Naive thymus-derived CD4-positive, alpha-beta T cell (primary cell): Measurements from ENCODE around the gene ROBO4. TPM values are rescaled to one million over a fixed set of nuclear protein-coding genes. Genes with fewer than 3 reads are reported as not detected.

Experiments used
- ATAC-seq: fragments of 150-1000 bp; cut with Tn5 transposase; 2 replicates; pipeline ENCODE4 v1.10.0; 2021; ENCODE audit warnings: mild to moderate bottlenecking, moderate library complexity
- CTCF ChIA-PET: fragments of 350-600 bp; sonication (Branson Sonifier 250); formaldehyde crosslinking; loops from one replicate; lab custom pipeline; 2021; ENCODE audit warnings: antibody characterized with exemption; lab: Charles Lee
- POLR2A ChIA-PET: fragments of 350-600 bp; sonication (Branson Sonifier 250); formaldehyde crosslinking; loops from one replicate; lab custom pipeline; 2021; ENCODE audit warnings: antibody characterized with exemption, inconsistent platforms; lab: Charles Lee
- DNase-seq, 9 donors: peaks; one replicate each; pipeline versions ENCODE4 v3.0.0 to v3.0.0-alpha.2; 2020 to 2022; ENCODE audit warnings: mixed read lengths in 1 of 9
- H3K27ac ChIP-seq: one replicate; pipeline ENCODE4 v1.7.0; 2013; ENCODE audit warnings: mild to moderate bottlenecking, low read depth, low read length, moderate library complexity
- H3K27me3 ChIP-seq, 2 donors: one replicate each; pipeline ENCODE4 v1.7.0; 2013; ENCODE audit warnings: low read length in 2 of 2, mild to moderate bottlenecking in 2 of 2, moderate library complexity in 2 of 2; ENCODE audit not compliant: control insufficient read depth in 2 of 2, insufficient read depth in 2 of 2
- H3K36me3 ChIP-seq, 3 experiments: 1 replicate in 2 of 3; 2 replicates in 1 of 3; pipeline ENCODE4 v1.7.0; 2013; ENCODE audit warnings: low read length in 3 of 3, mild to moderate bottlenecking in 3 of 3, moderate library complexity in 1 of 3; ENCODE audit not compliant: insufficient read depth in 3 of 3, control insufficient read depth in 2 of 3
- H3K4me1 ChIP-seq, 2 donors: one replicate each; pipeline ENCODE4 v1.7.0; 2013; ENCODE audit warnings: low read length in 2 of 2, mild to moderate bottlenecking in 2 of 2, moderate library complexity in 1 of 2; ENCODE audit not compliant: control insufficient read depth in 2 of 2, insufficient read depth in 2 of 2
- H3K4me3 ChIP-seq: 2 replicates; pipeline ENCODE4 v1.7.0; 2013; ENCODE audit warnings: mild to moderate bottlenecking, low read length
- H3K9me3 ChIP-seq, 3 experiments: 1 replicate in 2 of 3; 2 replicates in 1 of 3; pipeline ENCODE4 v1.7.0; 2013; ENCODE audit warnings: low read length in 3 of 3; ENCODE audit not compliant: control insufficient read depth in 2 of 3
- H3K27ac Mint-ChIP-seq, 9 donors: one replicate each; pipeline ENCODE4 v1.8.0; 2020 to 2022; ENCODE audit warnings: mixed read lengths in 9 of 9, mild to moderate bottlenecking in 8 of 9, moderate library complexity in 5 of 9, inconsistent platforms in 2 of 9
- H3K27me3 Mint-ChIP-seq, 5 donors: one replicate each; pipeline ENCODE4 v1.8.0; 2021 to 2022; ENCODE audit warnings: mixed read lengths in 5 of 5, mild to moderate bottlenecking in 1 of 5
- H3K36me3 Mint-ChIP-seq, 5 donors: one replicate each; pipeline ENCODE4 v1.8.0; 2020 to 2022; ENCODE audit warnings: mixed read lengths in 5 of 5, mild to moderate bottlenecking in 3 of 5, inconsistent platforms in 1 of 5
- H3K4me1 Mint-ChIP-seq, 7 donors: one replicate each; pipeline ENCODE4 v1.8.0; 2020 to 2022; ENCODE audit warnings: mixed read lengths in 7 of 7, mild to moderate bottlenecking in 3 of 7, inconsistent platforms in 1 of 7
- H3K4me3 Mint-ChIP-seq, 10 donors: one replicate each; pipeline ENCODE4 v1.8.0; 2020 to 2022; ENCODE audit warnings: mild to moderate bottlenecking in 10 of 10, mixed read lengths in 10 of 10, moderate library complexity in 6 of 10, inconsistent platforms in 2 of 10
- H3K9me3 Mint-ChIP-seq, 11 donors: one replicate each; pipeline ENCODE4 v1.8.0; 2020 to 2022; ENCODE audit warnings: mixed read lengths in 11 of 11, mild to moderate bottlenecking in 4 of 11, inconsistent platforms in 1 of 11, moderate library complexity in 1 of 11
- intact Hi-C, 2 donors: fragments of 100-400 bp; cut with micrococcal nuclease; formaldehyde crosslinking; loops; one replicate each; pipeline ENCODE4 v1.15.1; 2023
- polyA plus RNA-seq, 2 donors: library from polyadenylated mRNA; unstranded; fragments of 300-500 nt; fragmentation: Illumina TruSeq; gene quantifications; one replicate each; pipeline ENCODE4 v1.2.3, GENCODE V29; 2021
- total RNA-seq, 6 experiments: library from RNA in 5 of 6; stranded (reverse) in 5 of 6; gene quantifications; 1 replicate in 5 of 6; 2 replicates in 1 of 6; pipeline ENCODE4 v1.2.3 and lab custom pipeline; 2021 to 2026

ROBO4 gene
- total and polyA plus RNA-seq, 7 experiments from 2014 or later: 0.04 to 0.29 (median 0.19) TPM; not detected in 4

DNA sequence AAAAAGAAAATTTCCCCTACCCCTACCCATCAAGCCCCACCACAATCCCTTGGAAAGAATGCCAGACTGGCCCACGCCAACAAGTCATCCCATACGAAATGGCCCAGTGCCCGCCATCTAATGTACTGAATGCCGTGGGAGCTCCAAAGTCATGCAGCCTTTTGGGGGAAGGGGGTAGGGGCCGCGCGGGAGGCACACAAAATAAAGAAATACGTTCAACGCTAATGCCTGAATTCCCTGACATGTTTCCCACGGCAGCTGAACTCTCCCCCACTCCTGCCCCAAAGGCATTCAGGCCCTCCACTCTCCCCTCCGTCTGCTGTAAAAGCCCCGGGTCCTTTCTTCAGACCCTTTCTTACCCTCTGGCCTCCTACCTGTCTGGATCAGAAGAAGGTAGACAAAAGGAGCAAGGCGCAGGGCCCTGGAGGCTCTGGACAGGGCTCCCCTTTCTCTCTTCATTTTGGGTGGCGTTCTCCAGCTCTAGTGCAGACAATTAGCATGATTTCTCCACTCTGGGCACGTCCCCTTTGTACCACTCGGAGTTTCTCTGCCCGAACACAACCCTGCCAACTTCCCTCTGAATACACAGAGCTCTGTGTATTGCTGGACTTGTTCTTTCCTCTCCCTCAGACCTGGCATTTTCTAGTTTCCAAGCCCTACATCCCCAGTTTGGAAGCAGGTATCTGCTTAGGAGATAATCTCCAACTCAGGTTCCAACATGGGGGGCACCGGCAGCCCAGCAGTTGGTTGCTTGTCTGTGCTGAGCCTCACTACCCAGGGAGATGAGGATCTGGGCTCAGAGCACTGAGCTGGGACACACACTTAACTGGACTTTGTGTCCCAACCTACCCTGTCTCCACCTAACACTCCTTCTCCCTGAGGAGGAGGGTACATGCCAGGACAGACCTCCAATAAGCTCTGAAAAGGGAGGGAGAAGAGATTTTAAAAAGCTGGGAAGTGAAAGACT is 38.2 kb upstream of the ROBO4 start, which contains the start of gene HEPACAM:
HEPACAM (minus strand) TSS at position 500 of the 967 bp plus-strand sequence; CDS start at position 459, 41 bp downstream.
- Mint-ChIP-seq H3K27me3 (peaks cover 0 to 13% (median 0%) of the 10 kb centered on the region in 5 donors), H3K4me1 (peaks cover under 1 to 8% (median 5%) of the 10 kb centered on the region in 7 donors), H3K4me3 (no peak within 1 kb of the TSS), H3K9me3 (no peaks in the 10 kb centered on the region), H3K36me3 (no peaks in the 10 kb centered on the region), H3K27ac (no peak within 1 kb of the TSS)
- Histone ChIP-seq H3K27me3 (no peaks in the 10 kb centered on the region), H3K27ac (no peak within 1 kb of the TSS), H3K4me3 (no peak within 1 kb of the TSS), H3K4me1 (peaks cover 0 to 2% of the 10 kb centered on the region in 2 donors), H3K36me3 (no peaks in the 10 kb centered on the region), H3K9me3 (no peaks in the 10 kb centered on the region)
- CTCF ChIA-PET: interaction anchor here (0.8 to 1.4 kb wide), 2 partner anchors 8 to 16 kb away, joined by 3 to 4 read pairs; no protein-coding TSS in a partner anchor
- intact Hi-C loops: no loop called here
- no peak for ATAC-seq
- POLR2A ChIA-PET: interaction anchor here (1.4 to 2.1 kb wide), 2 partner anchors 13 to 18 kb away, joined by 6 to 9 read pairs; partner anchors contain the start of gene CCDC15
- DNase-seq: no peak

DNA sequence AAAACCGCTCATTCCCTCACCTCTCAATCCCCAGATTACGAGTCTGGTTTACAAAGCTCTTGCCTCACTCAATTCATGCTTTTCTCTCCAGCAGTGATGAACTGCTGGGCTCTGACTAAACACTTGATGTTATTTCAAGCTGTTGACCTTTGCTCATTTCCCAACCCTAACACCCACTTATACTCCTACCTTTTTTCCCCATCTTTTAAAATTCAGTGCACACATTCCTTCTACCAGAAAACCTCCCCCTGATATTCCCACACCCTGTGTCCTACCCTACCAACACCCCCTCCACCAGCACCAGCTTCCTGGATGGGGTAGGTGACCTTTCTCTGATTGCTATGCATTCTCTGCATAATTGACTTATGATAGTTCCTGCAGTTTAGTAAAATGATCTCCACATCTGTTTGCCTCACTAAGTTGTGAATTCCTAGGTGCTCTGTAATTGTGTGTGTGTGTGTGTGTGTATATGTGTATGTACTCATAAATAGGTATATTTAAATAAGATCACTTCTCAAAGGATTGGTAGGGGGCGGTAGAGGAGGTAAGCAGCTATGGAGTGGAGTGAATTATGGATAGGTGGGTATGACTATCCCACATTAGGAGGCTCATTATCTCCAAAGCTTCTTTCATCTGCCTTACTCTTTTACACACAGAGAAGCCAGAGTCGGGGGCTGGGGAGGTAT is 37.3 kb upstream of the ROBO4 start:
- no peaks in the 10 kb centered on the region for H3K36me3 ChIP-seq
- intact Hi-C loops: no loop called here
- Mint-ChIP-seq H3K27ac (no peak overlapping the region), H3K4me1 (peaks cover 4 to 14% (median 11%) of the 10 kb centered on the region in 7 donors), H3K27me3 (peaks cover 0 to 13% (median 0%) of the 10 kb centered on the region in 5 donors), H3K9me3 (no peaks in the 10 kb centered on the region), H3K36me3 (no peaks in the 10 kb centered on the region), H3K4me3 (no peak overlapping the region)
- ATAC-seq: no peak
- H3K9me3 ChIP-seq: no peaks in the 10 kb centered on the region
- no peak overlapping the region for H3K27ac ChIP-seq
- peaks cover 0 to 5% of the 10 kb centered on the region in 2 donors for H3K4me1 ChIP-seq
- no peak for DNase-seq
- no peaks in the 10 kb centered on the region for H3K27me3 ChIP-seq
- H3K4me3 ChIP-seq: no peak overlapping the region
- ChIA-PET CTCF (interaction anchor here (1.4 kb wide), 1 partner anchor 9 kb away, joined by 4 read pairs; no protein-coding TSS in a partner anchor), POLR2A (interaction anchor here (1.3 to 2.1 kb wide), 3 partner anchors 9 to 18 kb away, joined by 5 to 9 read pairs (median 6); partner anchors contain the start of gene CCDC15)

DNA sequence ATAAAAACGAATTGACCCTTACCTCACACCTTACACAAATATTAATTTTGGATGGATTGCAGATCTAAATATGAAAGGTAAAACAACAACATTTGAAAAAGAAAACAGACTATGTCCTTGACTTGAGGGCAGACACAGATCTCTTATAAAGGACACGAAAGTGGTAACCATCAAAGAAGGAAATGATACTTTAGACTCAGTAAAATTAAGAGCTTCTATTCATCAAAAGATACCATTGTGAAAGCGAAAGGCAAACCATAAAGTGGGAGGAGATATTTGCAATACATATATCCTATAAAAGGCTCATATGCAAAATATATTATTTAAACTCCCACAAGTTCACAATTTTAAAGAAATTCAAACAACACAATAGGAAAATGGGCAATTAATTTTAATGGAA is 33.1 kb upstream of the ROBO4 start:
- H3K27ac Mint-ChIP-seq: peak overlapping the region; percentile 23 to 82 (median 76)
- peak; percentile 31 for ATAC-seq
- H3K27ac ChIP-seq: no peak overlapping the region
- no peak overlapping the region for H3K4me3 ChIP-seq
- CTCF ChIA-PET: no interaction called here
- peak in 1 of 9 donors; percentile 13 for DNase-seq
- H3K4me1 Mint-ChIP-seq: peaks cover 4 to 18% (median 13%) of the 10 kb centered on the region in 7 donors
- H3K36me3 ChIP-seq: no peaks in the 10 kb centered on the region
- peak overlapping the region in 1 of 10 donors; percentile 19 for H3K4me3 Mint-ChIP-seq
- no peaks in the 10 kb centered on the region for H3K9me3 ChIP-seq
- no peaks in the 10 kb centered on the region for H3K27me3 ChIP-seq
- intact Hi-C loops: no loop called here
- peaks cover 0 to 5% of the 10 kb centered on the region in 2 donors for H3K4me1 ChIP-seq
- no peaks in the 10 kb centered on the region for H3K36me3 Mint-ChIP-seq
- POLR2A ChIA-PET: interaction anchor here (1.5 kb wide), 1 partner anchor 13 kb away, joined by 4 read pairs; no protein-coding TSS in a partner anchor
- peaks cover 0 to 2% (median 0%) of the 10 kb centered on the region in 5 donors for H3K27me3 Mint-ChIP-seq
- no peaks in the 10 kb centered on the region for H3K9me3 Mint-ChIP-seq

DNA sequence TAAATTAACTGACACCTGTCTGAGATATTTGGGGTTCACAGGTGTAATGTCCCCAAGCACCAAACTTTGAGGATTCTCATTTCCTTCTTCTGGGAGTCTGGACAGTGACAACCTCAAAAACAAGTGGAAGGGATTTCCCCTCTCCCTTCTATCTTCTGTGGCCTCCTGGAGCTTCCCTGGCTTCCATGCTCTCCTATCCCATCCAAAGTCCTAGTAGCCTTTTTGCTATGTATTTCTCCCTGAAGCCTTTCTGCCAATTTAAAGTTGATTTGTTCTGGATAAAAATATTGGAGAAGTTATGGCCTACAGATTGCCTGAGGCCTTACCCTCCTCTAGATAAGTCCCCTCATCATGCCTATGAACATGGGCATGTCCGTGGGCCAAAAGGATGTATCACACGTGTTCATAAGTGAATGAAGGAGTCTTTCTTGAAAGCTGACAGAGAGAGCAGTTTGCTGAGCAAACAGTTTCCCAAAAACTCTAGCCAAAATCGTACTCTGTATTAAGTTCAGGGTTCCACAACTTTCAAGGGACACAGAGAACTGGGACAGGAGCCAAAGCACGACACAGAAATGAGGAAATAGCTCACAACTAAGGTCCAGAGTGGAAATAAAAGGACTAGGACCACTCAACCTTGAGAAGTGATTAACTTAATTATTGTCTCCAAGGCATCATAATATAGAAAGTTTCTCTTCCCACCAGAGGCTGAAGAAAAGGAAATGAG is 31.4 kb upstream of the ROBO4 start:
- Histone ChIP-seq H3K27me3 (no peaks in the 10 kb centered on the region), H3K4me3 (no peak overlapping the region), H3K36me3 (no peaks in the 10 kb centered on the region), H3K4me1 (peaks cover 0 to 5% of the 10 kb centered on the region in 2 donors), H3K9me3 (no peaks in the 10 kb centered on the region), H3K27ac (no peak overlapping the region)
- no peak for ATAC-seq
- H3K4me1 Mint-ChIP-seq: peaks cover 4 to 27% (median 19%) of the 10 kb centered on the region in 7 donors
- no peaks in the 10 kb centered on the region for H3K9me3 Mint-ChIP-seq
- no peak overlapping the region for H3K27ac Mint-ChIP-seq
- no peaks in the 10 kb centered on the region for H3K27me3 Mint-ChIP-seq
- intact Hi-C loops: no loop called here
- DNase-seq: no peak
- CTCF ChIA-PET: no interaction called here
- no peaks in the 10 kb centered on the region for H3K36me3 Mint-ChIP-seq
- POLR2A ChIA-PET: interaction anchor here (1.5 to 2.3 kb wide), 3 partner anchors 14 to 21 kb away, joined by 4 to 6 read pairs (median 4); no protein-coding TSS in a partner anchor
- no peak overlapping the region for H3K4me3 Mint-ChIP-seq

DNA sequence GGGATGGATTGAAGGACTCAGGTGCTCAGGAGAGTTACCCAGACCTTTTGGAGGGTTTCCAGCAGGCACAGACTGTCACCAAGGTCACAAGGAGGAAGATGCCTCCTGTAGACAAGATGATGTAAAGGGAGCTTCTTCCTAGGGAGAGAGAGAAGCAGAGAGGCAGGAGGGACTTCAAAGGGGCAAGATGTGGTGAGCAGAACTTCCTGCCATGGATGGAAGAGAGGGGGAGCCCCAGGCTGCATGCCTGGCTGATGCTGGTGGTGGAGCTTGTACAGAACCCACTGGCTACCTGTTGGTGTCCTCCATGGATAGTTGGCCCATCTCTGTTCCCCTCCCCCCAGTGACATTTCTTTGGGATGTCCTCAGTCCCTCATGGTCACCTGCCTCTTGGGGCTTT is 25.6 kb upstream of the ROBO4 start:
- H3K27me3 Mint-ChIP-seq: peaks cover 0 to 12% (median 0%) of the 10 kb centered on the region in 5 donors
- peaks cover 0 to 1% (median 0%) of the 10 kb centered on the region in 5 donors for H3K36me3 Mint-ChIP-seq
- Histone ChIP-seq H3K27ac (no peak overlapping the region), H3K36me3 (no peaks in the 10 kb centered on the region), H3K27me3 (no peaks in the 10 kb centered on the region), H3K9me3 (no peaks in the 10 kb centered on the region), H3K4me1 (peaks cover 0 to 21% of the 10 kb centered on the region in 2 donors), H3K4me3 (no peak overlapping the region)
- H3K9me3 Mint-ChIP-seq: peaks cover 0 to 2% (median 0%) of the 10 kb centered on the region in 11 donors
- peak overlapping the region in 5 of 9 donors; percentile 2 to 41 (median 19) for H3K27ac Mint-ChIP-seq
- DNase-seq: peak in 7 of 9 donors; percentile 22 to 40 (median 35)
- ChIA-PET CTCF (interaction anchor here (0.6 to 1.4 kb wide), 4 partner anchors 36 to 217 kb away, joined by 3 to 5 read pairs (median 4); no protein-coding TSS in a partner anchor), POLR2A (interaction anchor here (0.7 to 6.2 kb wide), 4 partner anchors 26 to 301 kb away, joined by 3 to 45 read pairs (median 18); partner anchors contain the start of genes CCDC15 and TBRG1)
- peaks cover 8 to 45% (median 40%) of the 10 kb centered on the region in 7 donors for H3K4me1 Mint-ChIP-seq
- intact Hi-C loops: loop anchor here in 1 of 2 donors (5.0 kb wide), 1 partner anchor 46 kb away; no protein-coding TSS in a partner anchor
- ATAC-seq: peak; percentile 33
- peak overlapping the region in 9 of 10 donors; percentile 42 to 81 (median 53) for H3K4me3 Mint-ChIP-seq
